DOHH2 (cell line): ENCODE results near the gene FMNL3.

Experiments
- H3F3A ChIP-seq: fragments of 200-600 bp; sonication (generic), shearing (Covaris generic); 2 replicates; pipeline ENCODE4 v1.6.0; 2016; ENCODE audit warnings: antibody characterized with exemption, mild to moderate bottlenecking; ENCODE audit not compliant: control insufficient read depth, insufficient read depth
- H3K27ac ChIP-seq: fragments of 200-600 bp; sonication (generic); 2 replicates; pipeline ENCODE4 v1.5.1; 2014; ENCODE audit warnings: low read depth, mild to moderate bottlenecking, low read length, moderate library complexity
- H3K27me3 ChIP-seq: fragments of 200-600 bp; sonication (generic); 2 replicates; pipeline ENCODE4 v1.6.1; 2014; ENCODE audit warnings: mild to moderate bottlenecking, low read length, mixed read lengths; ENCODE audit not compliant: control insufficient read depth
- H3K36me3 ChIP-seq: fragments of 200-600 bp; sonication (generic); 2 replicates; pipeline ENCODE4 v1.6.1; 2014; ENCODE audit warnings: mild to moderate bottlenecking, low read length, moderate library complexity, mixed read lengths; ENCODE audit not compliant: control insufficient read depth
- H3K4me1 ChIP-seq: fragments of 200-600 bp; sonication (generic); 2 replicates; pipeline ENCODE4 v1.6.1; 2014; ENCODE audit warnings: mild to moderate bottlenecking, low read length, mixed read lengths; ENCODE audit not compliant: control insufficient read depth
- H3K4me2 ChIP-seq: fragments of 200-600 bp; sonication (generic); 2 replicates; pipeline ENCODE4 v1.6.0; 2014; ENCODE audit warnings: mild to moderate bottlenecking, low read length, moderate library complexity
- H3K4me3 ChIP-seq: fragments of 200-600 bp; sonication (generic); 2 replicates; pipeline ENCODE4 v1.5.1; 2014; ENCODE audit warnings: mild to moderate bottlenecking, low read length, mixed read lengths
- H3K79me2 ChIP-seq: fragments of 200-600 bp; sonication (generic); 2 replicates; pipeline ENCODE4 v1.6.1; 2014; ENCODE audit warnings: mild to moderate bottlenecking, low read length, mixed read lengths; ENCODE audit not compliant: control insufficient read depth
- H3K9me2 ChIP-seq: fragments of 200-600 bp; sonication (generic); replicated peaks from 2 replicates; pipeline ENCODE4 v1.6.1; 2014; ENCODE audit warnings: mild to moderate bottlenecking, low read length, mixed read lengths; ENCODE audit not compliant: control insufficient read depth
- H3K9me3 ChIP-seq: fragments of 200-600 bp; sonication (generic); 2 replicates; pipeline ENCODE4 v1.6.1; 2014; ENCODE audit warnings: antibody characterized with exemption, low read length, mixed read lengths; ENCODE audit not compliant: control insufficient read depth, insufficient read depth
- H4K20me1 ChIP-seq: fragments of 200-600 bp; sonication (generic); 2 replicates; pipeline ENCODE4 v1.6.0; 2014; ENCODE audit warnings: low read depth, mild to moderate bottlenecking, antibody characterized with exemption, low read length, moderate library complexity; ENCODE audit not compliant: control insufficient read depth, insufficient read depth
- EZH2phosphoT487 ChIP-seq: fragments of 200-600 bp; sonication (generic); IDR thresholded peaks from 2 replicates; pipeline ENCODE4 v1.6.1; 2017; ENCODE audit warnings: borderline replicate concordance, mild to moderate bottlenecking, antibody characterized with exemption, low read length, moderate library complexity, mixed read lengths
- TF ChIP-seq, protein P1 (sequence below): fragments of 200-600 bp; sonication (generic); IDR thresholded peaks from one replicate; pipeline ENCODE4 v1.5.1; 2014; ENCODE audit warnings: antibody characterized with exemption, mild to moderate bottlenecking, low read depth, low read length; ENCODE audit not compliant: poor library complexity, severe bottlenecking

The FMNL3 gene

GRCh38 chr12:49635656-49636055 lies 71.5 kb downstream of the FMNL3 start:
- Histone ChIP-seq H3K4me2 (no peak overlapping the region), H4K20me1 (no peaks in the 10 kb centered on the region), H3K27me3 (no peaks in the 10 kb centered on the region; the same call in 1 of the 2 replicates), H3F3A (0 out of 2 replicates have a peak, but pooled peaks cover 3% of the 10 kb centered on the region), H3K79me2 (no peaks in the 10 kb centered on the region), H3K9me3 (no peaks in the 10 kb centered on the region), H3K4me1 (peaks cover 16% of the 10 kb centered on the region), H3K36me3 (no peaks in the 10 kb centered on the region), H3K9me2 (no peaks in the 10 kb centered on the region), H3K4me3 (no peak overlapping the region), H3K27ac (no peak overlapping the region)
- TF ChIP-seq, protein P1, sequence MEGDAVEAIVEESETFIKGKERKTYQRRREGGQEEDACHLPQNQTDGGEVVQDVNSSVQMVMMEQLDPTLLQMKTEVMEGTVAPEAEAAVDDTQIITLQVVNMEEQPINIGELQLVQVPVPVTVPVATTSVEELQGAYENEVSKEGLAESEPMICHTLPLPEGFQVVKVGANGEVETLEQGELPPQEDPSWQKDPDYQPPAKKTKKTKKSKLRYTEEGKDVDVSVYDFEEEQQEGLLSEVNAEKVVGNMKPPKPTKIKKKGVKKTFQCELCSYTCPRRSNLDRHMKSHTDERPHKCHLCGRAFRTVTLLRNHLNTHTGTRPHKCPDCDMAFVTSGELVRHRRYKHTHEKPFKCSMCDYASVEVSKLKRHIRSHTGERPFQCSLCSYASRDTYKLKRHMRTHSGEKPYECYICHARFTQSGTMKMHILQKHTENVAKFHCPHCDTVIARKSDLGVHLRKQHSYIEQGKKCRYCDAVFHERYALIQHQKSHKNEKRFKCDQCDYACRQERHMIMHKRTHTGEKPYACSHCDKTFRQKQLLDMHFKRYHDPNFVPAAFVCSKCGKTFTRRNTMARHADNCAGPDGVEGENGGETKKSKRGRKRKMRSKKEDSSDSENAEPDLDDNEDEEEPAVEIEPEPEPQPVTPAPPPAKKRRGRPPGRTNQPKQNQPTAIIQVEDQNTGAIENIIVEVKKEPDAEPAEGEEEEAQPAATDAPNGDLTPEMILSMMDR = no peak
- TF ChIP-seq EZH2phosphoT487 = no peak

GRCh38 chr12:49635036-49635435 lies 72.2 kb downstream of the FMNL3 start:
- no peaks in the 10 kb centered on the region; the same call in 1 of the 2 replicates for H3K27me3 ChIP-seq
- H3K36me3 ChIP-seq = no peaks in the 10 kb centered on the region
- H3K9me2 ChIP-seq = no peaks in the 10 kb centered on the region
- no peak overlapping the region for H3K4me3 ChIP-seq
- no peak for TF ChIP-seq EZH2phosphoT487
- TF ChIP-seq, protein P1 = no peak
- no peak overlapping the region for H3K4me2 ChIP-seq
- no peak overlapping the region for H3K27ac ChIP-seq
- 0 out of 2 replicates have a peak, but pooled peaks cover 3% of the 10 kb centered on the region for H3F3A ChIP-seq
- no peaks in the 10 kb centered on the region for H4K20me1 ChIP-seq
- H3K9me3 ChIP-seq = no peaks in the 10 kb centered on the region
- H3K79me2 ChIP-seq = no peaks in the 10 kb centered on the region
- H3K4me1 ChIP-seq = peaks cover 18% of the 10 kb centered on the region

- H3K9me3 ChIP-seq = no peaks in the 10 kb centered on the region
- no peak overlapping the region for H3K4me3 ChIP-seq
- peaks cover 5% of the 10 kb centered on the region; the same call in 1 of the 2 replicates for H3F3A ChIP-seq
- H3K27ac ChIP-seq = no peak overlapping the region
- no peak overlapping the region for H3K4me2 ChIP-seq
- H3K79me2 ChIP-seq = no peaks in the 10 kb centered on the region
- H3K27me3 ChIP-seq = no peaks in the 10 kb centered on the region; the same call in 1 of the 2 replicates
- TF ChIP-seq EZH2phosphoT487 = no peak
- TF ChIP-seq, protein P1 = no peak
- H4K20me1 ChIP-seq = no peaks in the 10 kb centered on the region
- peaks cover 15% of the 10 kb centered on the region for H3K4me1 ChIP-seq
- no peaks in the 10 kb centered on the region for H3K36me3 ChIP-seq
- no peaks in the 10 kb centered on the region for H3K9me2 ChIP-seq
These were observed 73.4 kb downstream of the FMNL3 start for GRCh38 chr12:49633703-49634345.
